Esophagus muscularis mucosa (tissue), 3 donors: ENCODE measurements around the gene TENM3.

Source experiments
- POLR2A ChIP-seq: fragments of 450-650 bp; IDR thresholded peaks from one replicate; pipeline ENCODE4 v1.6.1; 2017; ENCODE audit warnings: antibody characterized with exemption, moderate library complexity, mild to moderate bottlenecking, low read depth
- TF ChIP-seq, protein P1 (sequence below), 3 experiments: fragments of 200-600 bp in 2 of 3; fragments of 450-650 bp in 1 of 3; sonication (generic) in 2 of 3; IDR thresholded peaks; one replicate each; pipeline ENCODE4 v1.5.1; 2017 to 2019; ENCODE audit warnings: antibody characterized with exemption in 3 of 3, mild to moderate bottlenecking in 2 of 3, moderate library complexity in 1 of 3

DNA sequence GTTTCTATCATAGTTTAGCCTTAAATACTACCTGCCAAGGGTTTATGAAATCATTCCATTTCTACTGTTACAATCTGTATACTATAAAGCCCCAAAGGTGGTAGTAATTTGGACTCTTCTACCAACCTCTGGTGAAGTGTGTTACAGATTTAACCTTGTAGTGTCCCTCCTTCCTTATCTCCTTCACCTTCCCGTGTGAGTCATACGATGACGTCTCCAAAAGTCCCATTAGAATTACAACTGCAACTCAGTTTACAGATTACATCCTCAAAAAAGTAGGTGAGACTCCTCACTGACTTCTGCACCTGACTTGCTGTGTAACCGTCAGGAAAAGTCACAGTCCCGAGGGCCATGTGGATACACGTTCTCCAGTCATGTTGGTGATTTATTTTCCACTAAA, 455.0 kb downstream of the TENM3 start:
- TF ChIP-seq POLR2A, result no peak
- TF ChIP-seq, protein P1, sequence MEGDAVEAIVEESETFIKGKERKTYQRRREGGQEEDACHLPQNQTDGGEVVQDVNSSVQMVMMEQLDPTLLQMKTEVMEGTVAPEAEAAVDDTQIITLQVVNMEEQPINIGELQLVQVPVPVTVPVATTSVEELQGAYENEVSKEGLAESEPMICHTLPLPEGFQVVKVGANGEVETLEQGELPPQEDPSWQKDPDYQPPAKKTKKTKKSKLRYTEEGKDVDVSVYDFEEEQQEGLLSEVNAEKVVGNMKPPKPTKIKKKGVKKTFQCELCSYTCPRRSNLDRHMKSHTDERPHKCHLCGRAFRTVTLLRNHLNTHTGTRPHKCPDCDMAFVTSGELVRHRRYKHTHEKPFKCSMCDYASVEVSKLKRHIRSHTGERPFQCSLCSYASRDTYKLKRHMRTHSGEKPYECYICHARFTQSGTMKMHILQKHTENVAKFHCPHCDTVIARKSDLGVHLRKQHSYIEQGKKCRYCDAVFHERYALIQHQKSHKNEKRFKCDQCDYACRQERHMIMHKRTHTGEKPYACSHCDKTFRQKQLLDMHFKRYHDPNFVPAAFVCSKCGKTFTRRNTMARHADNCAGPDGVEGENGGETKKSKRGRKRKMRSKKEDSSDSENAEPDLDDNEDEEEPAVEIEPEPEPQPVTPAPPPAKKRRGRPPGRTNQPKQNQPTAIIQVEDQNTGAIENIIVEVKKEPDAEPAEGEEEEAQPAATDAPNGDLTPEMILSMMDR (IDR thresholded peaks at IDR 0.05), result no peak
